Astrocyte (in vitro differentiated cells and primary cell): Measurements from ENCODE around the gene CHRDL2. TPM values are rescaled to one million over a fixed set of nuclear protein-coding genes. Genes with fewer than 3 reads are reported as not detected.

Source experiments
- DNase-seq: peaks from one replicate; pipeline ENCODE4 v3.0.0-alpha.2; 2010; ENCODE audit warnings: low read depth
- FAIRE-seq: peaks from 2 replicates; lab custom pipeline; 2011; peaks lifted over from hg19 to GRCh38; lab: Jason Lieb, UNC
- H2AFZ ChIP-seq: 2 replicates; pipeline ENCODE4 v1.6.0; 2012; ENCODE audit warnings: low read depth, low read length, inconsistent platforms
- H3K27ac ChIP-seq: 2 replicates; pipeline ENCODE4 v1.5.1; 2011; ENCODE audit warnings: low read depth, low read length, inconsistent platforms
- H3K27me3 ChIP-seq: 2 replicates; pipeline ENCODE4 v1.6.0; 2011; ENCODE audit warnings: low read length, inconsistent platforms; ENCODE audit not compliant: insufficient read depth
- H3K36me3 ChIP-seq: 2 replicates; pipeline ENCODE4 v1.5.1; 2011; ENCODE audit warnings: low read length, inconsistent platforms; ENCODE audit not compliant: insufficient read depth
- H3K4me1 ChIP-seq: 2 replicates; pipeline ENCODE4 v1.5.1; 2011; ENCODE audit warnings: low read length, inconsistent platforms; ENCODE audit not compliant: insufficient read depth
- H3K4me2 ChIP-seq: 2 replicates; pipeline ENCODE4 v1.6.0; 2012; ENCODE audit warnings: low read length, inconsistent platforms
- H3K4me3 ChIP-seq: 2 replicates; pipeline ENCODE4 v1.5.1; 2011; ENCODE audit warnings: low read depth, mild to moderate bottlenecking, low read length, inconsistent platforms; ENCODE audit not compliant: insufficient read depth
- H3K79me2 ChIP-seq: 2 replicates; pipeline ENCODE4 v1.6.0; 2012; ENCODE audit warnings: mild to moderate bottlenecking, low read length, inconsistent platforms; ENCODE audit not compliant: insufficient read depth
- H3K9ac ChIP-seq: 2 replicates; pipeline ENCODE4 v1.6.0; 2012; ENCODE audit warnings: mild to moderate bottlenecking, low read length, inconsistent platforms
- H3K9me3 ChIP-seq: 2 replicates; pipeline ENCODE4 v1.5.1; 2012; ENCODE audit warnings: low read depth, mild to moderate bottlenecking, low read length, inconsistent platforms; ENCODE audit not compliant: insufficient read depth
- H4K20me1 ChIP-seq: 2 replicates; pipeline ENCODE4 v1.6.0; 2012; ENCODE audit warnings: low read length, inconsistent platforms; ENCODE audit not compliant: insufficient read depth
- H3K27ac Mint-ChIP-seq: one replicate; pipeline ENCODE4 v1.8.0; 2021; ENCODE audit warnings: mild to moderate bottlenecking, mixed read lengths; ENCODE audit not compliant: unreplicated experiment
- H3K27me3 Mint-ChIP-seq: one replicate; pipeline ENCODE4 v1.8.0; 2021; ENCODE audit warnings: low read depth, mixed read lengths; ENCODE audit not compliant: unreplicated experiment
- H3K36me3 Mint-ChIP-seq: one replicate; pipeline ENCODE4 v1.8.0; 2021; ENCODE audit warnings: low read depth, mixed read lengths; ENCODE audit not compliant: unreplicated experiment
- H3K4me1 Mint-ChIP-seq: one replicate; pipeline ENCODE4 v1.8.0; 2021; ENCODE audit warnings: low read depth, mixed read lengths; ENCODE audit not compliant: unreplicated experiment
- H3K4me3 Mint-ChIP-seq: one replicate; pipeline ENCODE4 v1.8.0; 2021; ENCODE audit warnings: mild to moderate bottlenecking, moderate library complexity, mixed read lengths; ENCODE audit not compliant: unreplicated experiment
- H3K9me3 Mint-ChIP-seq: one replicate; pipeline ENCODE4 v1.8.0; 2021; ENCODE audit warnings: mild to moderate bottlenecking, mixed read lengths; ENCODE audit not compliant: unreplicated experiment
- EZH2 ChIP-seq: IDR thresholded peaks from 2 replicates; pipeline ENCODE4 v1.6.1; 2012; ENCODE audit warnings: mild to moderate bottlenecking, low read length, inconsistent platforms; ENCODE audit not compliant: insufficient read depth
- total RNA-seq: library from RNA; stranded (reverse); gene quantifications from 2 replicates; pipeline ENCODE4 v1.2.1, GENCODE V29; 2021
- TF ChIP-seq, protein P1 (sequence below): IDR thresholded peaks from 2 replicates; pipeline ENCODE4 v1.5.1; 2011; ENCODE audit warnings: low read depth, mild to moderate bottlenecking, inconsistent platforms, low read length, moderate library complexity; ENCODE audit not compliant: insufficient read depth

CHRDL2 gene
- total RNA-seq, 1 donor from 2014 or later, result not detected

DNA sequence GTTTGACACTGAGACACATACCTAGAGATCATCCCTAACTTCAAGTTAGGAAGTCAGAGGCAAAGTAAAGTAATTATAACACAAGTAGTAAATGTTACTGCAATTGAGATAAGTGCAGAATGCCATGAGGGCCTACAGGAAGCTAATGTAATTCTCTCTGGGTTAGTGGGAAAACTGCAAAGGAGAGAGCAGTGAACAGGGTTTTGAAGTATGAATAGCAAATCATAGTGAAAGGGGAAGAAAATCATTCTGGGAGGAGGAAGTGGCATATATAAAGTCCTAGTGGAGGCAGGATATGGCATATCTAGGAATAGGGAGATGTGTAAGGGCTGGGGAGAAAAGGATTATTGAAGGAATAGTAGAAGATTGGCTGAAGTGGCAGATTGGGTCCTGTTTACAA lies 45.3 kb upstream of the CHRDL2 start:
- Mint-ChIP-seq H3K27ac (no peak overlapping the region), H3K9me3 (no peaks in the 10 kb centered on the region), H3K4me3 (no peak overlapping the region), H3K27me3 (no peaks in the 10 kb centered on the region), H3K36me3 (no peaks in the 10 kb centered on the region), H3K4me1 (peaks cover 3% of the 10 kb centered on the region)
- no peaks in the 10 kb centered on the region for H3K36me3 ChIP-seq
- DNase-seq, result no peak
- no peak for FAIRE-seq
- no peak overlapping the region for H3K4me3 ChIP-seq
- H3K79me2 ChIP-seq, result peaks cover 98% of the 10 kb centered on the region
- H3K27ac ChIP-seq, result no peak overlapping the region
- peaks cover 78% of the 10 kb centered on the region for H4K20me1 ChIP-seq
- no peaks in the 10 kb centered on the region for H3K4me1 ChIP-seq
- no peaks in the 10 kb centered on the region for H3K27me3 ChIP-seq
- no peak overlapping the region for H2AFZ ChIP-seq
- H3K4me2 ChIP-seq, result no peak overlapping the region
- H3K9me3 ChIP-seq, result no peaks in the 10 kb centered on the region
- H3K9ac ChIP-seq, result no peak overlapping the region
- no peak for TF ChIP-seq EZH2
- TF ChIP-seq, protein P1, sequence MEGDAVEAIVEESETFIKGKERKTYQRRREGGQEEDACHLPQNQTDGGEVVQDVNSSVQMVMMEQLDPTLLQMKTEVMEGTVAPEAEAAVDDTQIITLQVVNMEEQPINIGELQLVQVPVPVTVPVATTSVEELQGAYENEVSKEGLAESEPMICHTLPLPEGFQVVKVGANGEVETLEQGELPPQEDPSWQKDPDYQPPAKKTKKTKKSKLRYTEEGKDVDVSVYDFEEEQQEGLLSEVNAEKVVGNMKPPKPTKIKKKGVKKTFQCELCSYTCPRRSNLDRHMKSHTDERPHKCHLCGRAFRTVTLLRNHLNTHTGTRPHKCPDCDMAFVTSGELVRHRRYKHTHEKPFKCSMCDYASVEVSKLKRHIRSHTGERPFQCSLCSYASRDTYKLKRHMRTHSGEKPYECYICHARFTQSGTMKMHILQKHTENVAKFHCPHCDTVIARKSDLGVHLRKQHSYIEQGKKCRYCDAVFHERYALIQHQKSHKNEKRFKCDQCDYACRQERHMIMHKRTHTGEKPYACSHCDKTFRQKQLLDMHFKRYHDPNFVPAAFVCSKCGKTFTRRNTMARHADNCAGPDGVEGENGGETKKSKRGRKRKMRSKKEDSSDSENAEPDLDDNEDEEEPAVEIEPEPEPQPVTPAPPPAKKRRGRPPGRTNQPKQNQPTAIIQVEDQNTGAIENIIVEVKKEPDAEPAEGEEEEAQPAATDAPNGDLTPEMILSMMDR, result no peak

DNA sequence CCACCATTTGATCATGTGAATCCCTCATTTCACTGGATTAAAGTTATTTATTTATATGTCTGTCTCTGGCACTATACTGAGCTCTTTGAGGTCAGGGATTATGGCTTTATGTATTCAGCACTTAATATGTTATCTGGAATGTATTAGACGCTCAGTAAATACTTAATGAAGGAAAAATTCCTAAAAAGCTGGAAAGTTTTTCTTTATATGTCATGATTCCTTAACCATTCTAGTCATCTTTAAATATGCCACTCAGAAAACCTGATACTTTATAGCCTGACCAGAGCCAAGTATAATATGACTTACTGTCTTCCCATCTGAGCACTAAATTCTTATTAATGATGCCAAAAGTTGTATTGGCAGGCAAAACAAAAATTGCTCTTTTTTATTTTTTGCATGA lies 44.5 kb upstream of the CHRDL2 start:
- Mint-ChIP-seq H3K9me3 (no peaks in the 10 kb centered on the region), H3K27me3 (no peaks in the 10 kb centered on the region), H3K36me3 (no peaks in the 10 kb centered on the region), H3K27ac (no peak overlapping the region), H3K4me3 (no peak overlapping the region), H3K4me1 (peaks cover 3% of the 10 kb centered on the region)
- H4K20me1 ChIP-seq, result peaks cover 80% of the 10 kb centered on the region
- no peaks in the 10 kb centered on the region for H3K4me1 ChIP-seq
- no peak overlapping the region for H3K4me2 ChIP-seq
- no peak overlapping the region for H3K27ac ChIP-seq
- DNase-seq, result no peak
- H3K79me2 ChIP-seq, result peaks cover 98% of the 10 kb centered on the region
- no peaks in the 10 kb centered on the region for H3K36me3 ChIP-seq
- no peak for FAIRE-seq
- TF ChIP-seq EZH2, result no peak
- no peak overlapping the region for H3K9ac ChIP-seq
- no peak overlapping the region for H2AFZ ChIP-seq
- no peak overlapping the region for H3K4me3 ChIP-seq
- no peaks in the 10 kb centered on the region for H3K27me3 ChIP-seq
- H3K9me3 ChIP-seq, result no peaks in the 10 kb centered on the region

GRCh38 chr11:74773476-74773875 lies 42.2 kb upstream of the CHRDL2 start:
- no peak for FAIRE-seq
- Histone ChIP-seq H3K27me3 (no peaks in the 10 kb centered on the region), H3K4me3 (no peak overlapping the region), H3K27ac (no peak overlapping the region), H3K36me3 (no peaks in the 10 kb centered on the region), H3K4me1 (no peaks in the 10 kb centered on the region), H3K4me2 (no peak overlapping the region), H4K20me1 (peaks cover 75% of the 10 kb centered on the region), H3K79me2 (peaks cover 94% of the 10 kb centered on the region), H2AFZ (no peak overlapping the region), H3K9ac (no peak overlapping the region), H3K9me3 (no peaks in the 10 kb centered on the region)
- no peaks in the 10 kb centered on the region for H3K27me3 Mint-ChIP-seq
- peaks cover 3% of the 10 kb centered on the region for H3K4me1 Mint-ChIP-seq
- H3K9me3 Mint-ChIP-seq, result no peaks in the 10 kb centered on the region
- TF ChIP-seq, protein P1, result no peak
- no peak for TF ChIP-seq EZH2
- H3K4me3 Mint-ChIP-seq, result no peak overlapping the region
- H3K27ac Mint-ChIP-seq, result peak overlapping the region; percentile 4
- H3K36me3 Mint-ChIP-seq, result no peaks in the 10 kb centered on the region
- no peak for DNase-seq
